Brain pericyte (primary cell): ENCODE data around the gene CPD.

Source experiments
- DNase-seq: peaks from one replicate; pipeline ENCODE4 v3.0.0-alpha.2; 2012; ENCODE audit warnings: low read depth, low spot score

Gene CPD

DNA sequence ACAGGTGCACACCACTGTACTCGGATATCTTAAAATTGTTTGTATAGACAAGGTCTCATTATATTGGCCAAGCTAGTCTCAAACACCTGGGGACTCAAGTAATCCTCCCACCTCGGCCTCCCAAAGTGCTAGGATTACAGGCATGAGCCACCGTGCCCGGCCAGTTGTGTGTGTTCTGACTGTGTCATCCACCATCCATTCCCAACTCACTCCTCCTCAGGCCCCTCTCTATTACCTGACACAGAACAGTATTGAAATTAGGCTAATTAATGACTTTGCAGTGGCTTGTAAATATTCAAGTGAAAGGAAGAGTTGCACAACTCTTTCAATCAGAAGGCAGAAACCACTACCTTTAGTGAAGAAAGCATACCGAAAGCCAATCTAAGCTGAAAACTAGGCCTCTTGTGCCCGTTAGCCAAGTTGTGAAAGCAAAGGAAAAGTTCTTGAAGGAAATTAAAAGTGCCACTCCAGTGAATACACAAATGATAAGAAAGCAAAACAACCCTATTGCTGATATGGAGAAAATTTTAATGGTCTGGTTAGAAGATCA lies 127.2 kb downstream of the CPD start:
- DNase-seq, result no peak

DNA sequence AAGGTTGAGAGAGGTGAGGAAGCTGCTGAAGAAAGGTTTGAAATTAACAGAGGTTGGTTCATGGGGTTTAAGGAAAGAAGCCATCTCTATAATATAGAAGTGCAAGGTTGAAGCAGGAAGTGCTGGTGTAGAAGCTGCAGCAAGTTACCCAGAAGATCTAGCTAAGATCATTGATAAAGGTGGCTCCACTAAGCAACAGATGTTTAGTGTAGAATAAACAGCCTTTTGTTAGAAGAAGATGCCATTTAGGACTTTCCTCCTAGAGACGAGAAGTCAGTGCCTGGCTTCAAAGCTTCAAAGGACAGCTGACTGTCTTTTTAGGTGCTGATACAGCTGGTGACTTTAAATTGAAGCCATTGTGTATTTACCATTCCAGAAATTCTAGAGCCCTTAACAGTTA lies 127.8 kb downstream of the CPD start:
- DNase-seq, result no peak

DNA sequence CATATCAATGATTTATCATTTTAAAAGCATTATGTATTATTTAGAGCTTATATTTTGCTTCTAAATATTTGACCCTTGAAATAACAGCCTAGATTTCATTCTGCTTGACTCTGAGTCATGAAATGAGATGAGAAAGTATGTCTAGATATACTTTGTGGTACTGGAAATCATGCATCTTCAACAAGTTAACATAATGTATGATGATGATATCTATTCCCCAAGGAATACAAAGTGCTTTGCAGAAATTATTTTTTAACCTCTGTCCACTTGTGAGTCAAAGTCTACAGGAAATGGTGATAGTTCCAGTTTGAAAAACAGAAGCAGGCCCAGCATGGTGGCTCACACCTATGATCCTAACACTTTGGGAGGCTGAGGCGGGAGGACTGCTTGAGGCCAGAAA lies 134.6 kb downstream of the CPD start:
- DNase-seq, result no peak

DNA sequence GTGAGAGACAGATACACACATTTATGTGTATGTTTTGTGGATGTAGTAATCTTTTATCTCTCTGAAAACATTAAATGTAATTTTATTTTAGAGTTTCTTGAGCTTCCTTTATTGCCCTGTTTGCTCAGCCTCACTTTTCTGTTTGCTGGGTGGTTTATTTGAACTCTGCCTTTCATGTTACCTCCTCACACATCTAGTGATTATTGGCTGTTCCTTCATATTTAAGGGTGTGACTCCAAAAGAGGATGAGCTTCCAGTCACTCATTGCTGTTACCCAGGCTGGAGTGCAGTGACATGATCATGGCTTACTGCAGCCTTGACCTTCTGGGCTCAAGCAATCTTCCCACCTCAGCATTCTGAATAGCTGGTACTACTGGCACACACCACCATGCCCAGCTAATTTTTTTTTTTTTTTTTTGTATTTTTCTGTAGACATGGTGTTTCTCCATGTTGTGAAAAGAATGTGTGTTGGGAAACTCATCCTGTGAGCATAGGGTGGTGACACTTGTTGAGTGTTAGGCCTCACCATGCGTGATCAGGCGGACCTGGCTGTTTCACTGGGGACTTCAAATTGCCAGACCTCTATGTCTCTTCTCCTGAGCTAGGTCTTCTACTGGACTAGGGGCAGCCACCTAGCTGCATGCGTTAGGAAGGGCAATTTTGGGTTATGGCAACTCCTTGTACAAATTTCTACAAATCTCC lies 136.3 kb downstream of the CPD start:
- DNase-seq, result no peak

DNA sequence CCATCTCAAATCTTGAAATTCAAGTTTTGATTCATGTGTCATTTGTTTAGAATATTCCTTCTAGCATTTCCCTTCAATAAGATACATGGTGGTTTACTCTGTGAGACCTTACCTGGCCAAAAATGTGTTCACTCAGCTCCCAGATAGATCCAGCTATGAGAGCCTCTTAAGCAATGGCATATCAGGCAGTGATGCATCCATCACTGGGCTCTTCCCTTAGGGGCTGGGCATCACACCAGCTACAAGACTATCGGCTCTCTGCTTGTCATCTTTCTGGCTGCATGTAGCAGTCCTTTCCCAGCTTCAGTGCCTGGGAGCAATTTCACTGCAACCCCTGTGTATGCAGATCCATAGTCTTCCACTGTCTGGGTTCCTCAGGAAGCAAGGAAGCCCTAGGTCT lies 139.1 kb downstream of the CPD start:
- no peak for DNase-seq

DNA sequence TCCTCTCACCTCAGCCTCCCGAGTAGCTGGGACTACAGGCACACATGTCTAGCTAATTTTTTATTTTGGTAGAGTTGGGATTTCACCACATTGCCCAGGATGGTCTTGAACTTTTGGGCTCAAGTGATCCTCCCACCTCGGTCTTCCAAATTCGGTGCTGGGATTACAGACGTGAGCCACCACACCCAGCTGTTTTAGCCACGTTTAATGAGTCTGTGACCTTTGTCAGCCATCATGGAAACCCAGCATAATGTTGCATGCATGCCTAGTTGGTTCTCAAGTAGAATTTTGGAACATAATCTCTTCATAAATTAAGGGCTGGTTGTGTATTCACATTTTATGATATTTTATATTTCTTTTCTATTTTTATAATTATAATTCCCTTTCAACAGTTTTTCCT lies 140.4 kb downstream of the CPD start:
- no peak for DNase-seq
